Activated CD8-positive, alpha-beta memory T cell treated with anti-CD3 and anti-CD28 coated beads, Interleukin-2, amount 10 ng/mL, durations not matched to agents 7 days and 5 days (primary cell): ENCODE data around the gene ZNF195. TPM values are rescaled to one million over a fixed set of nuclear protein-coding genes. Genes with fewer than 3 reads are reported as not detected.
"Not testable (repeated sequence)": the region's sequence is repeated elsewhere in the genome, so short reads cannot be mapped to it uniquely, and the experiment has no call there.

ENCODE experiments used
- ATAC-seq: fragments of 150-1000 bp; cut with Tn5 transposase; one replicate; pipeline ENCODE4 v1.10.0; 2021; ENCODE audit warnings: moderate library complexity
- CTCF ChIA-PET: fragments of 350-600 bp; sonication (Branson Sonifier 250); formaldehyde crosslinking; loops from one replicate; lab custom pipeline; 2021; ENCODE audit warnings: antibody characterized with exemption; lab: Charles Lee
- DNase-seq: peaks from one replicate; pipeline ENCODE4 v3.0.0-alpha.2; 2020
- H3K27ac Mint-ChIP-seq: one replicate; pipeline ENCODE4 v1.8.0; 2021; ENCODE audit warnings: mild to moderate bottlenecking, mixed read lengths
- H3K27me3 Mint-ChIP-seq: one replicate; pipeline ENCODE4 v1.8.0; 2021; ENCODE audit warnings: mixed read lengths
- H3K36me3 Mint-ChIP-seq: one replicate; pipeline ENCODE4 v1.8.0; 2021; ENCODE audit warnings: mild to moderate bottlenecking, mixed read lengths
- H3K4me1 Mint-ChIP-seq: one replicate; pipeline ENCODE4 v1.8.0; 2021; ENCODE audit warnings: mixed read lengths
- H3K4me3 Mint-ChIP-seq: one replicate; pipeline ENCODE4 v1.8.0; 2021; ENCODE audit warnings: mild to moderate bottlenecking, moderate library complexity, mixed read lengths
- H3K9me3 Mint-ChIP-seq: one replicate; pipeline ENCODE4 v1.8.0; 2022; ENCODE audit warnings: low read depth, mixed read lengths
- total RNA-seq, 2 experiments: library from RNA; stranded (reverse); gene quantifications; one replicate each; pipeline ENCODE4 v1.2.3, GENCODE V29; 2021

The ZNF195 gene
- total RNA-seq, 2 experiments from 2014 or later = 39.1 to 43.1 TPM

GRCh38 chr11:3333157-3333556, 45.8 kb downstream of the ZNF195 start:
- ATAC-seq, CTCF ChIA-PET, H3K27me3 Mint-ChIP-seq, H3K9me3 Mint-ChIP-seq, H3K4me3 Mint-ChIP-seq, H3K27ac Mint-ChIP-seq, H3K36me3 Mint-ChIP-seq, DNase-seq, H3K4me1 Mint-ChIP-seq: not testable (repeated sequence)

GRCh38 chr11:3331078-3331477, 47.9 kb downstream of the ZNF195 start:
- H3K27ac Mint-ChIP-seq, H3K4me3 Mint-ChIP-seq, CTCF ChIA-PET, H3K27me3 Mint-ChIP-seq, H3K9me3 Mint-ChIP-seq, H3K4me1 Mint-ChIP-seq, DNase-seq, H3K36me3 Mint-ChIP-seq, ATAC-seq: not testable (repeated sequence)

- ATAC-seq, CTCF ChIA-PET, H3K36me3 Mint-ChIP-seq, H3K27ac Mint-ChIP-seq, H3K4me1 Mint-ChIP-seq, H3K4me3 Mint-ChIP-seq, DNase-seq, H3K9me3 Mint-ChIP-seq, H3K27me3 Mint-ChIP-seq: not testable (repeated sequence)
Observed at GRCh38 chr11:3330064-3330463, 48.9 kb downstream of the ZNF195 start.

GRCh38 chr11:3328503-3328902, 50.4 kb downstream of the ZNF195 start:
- H3K4me3 Mint-ChIP-seq, H3K27ac Mint-ChIP-seq, H3K9me3 Mint-ChIP-seq, ATAC-seq, CTCF ChIA-PET, DNase-seq, H3K4me1 Mint-ChIP-seq, H3K27me3 Mint-ChIP-seq, H3K36me3 Mint-ChIP-seq: not testable (repeated sequence)

- DNase-seq, H3K4me1 Mint-ChIP-seq, CTCF ChIA-PET, H3K4me3 Mint-ChIP-seq, H3K27me3 Mint-ChIP-seq, H3K36me3 Mint-ChIP-seq, H3K27ac Mint-ChIP-seq, ATAC-seq, H3K9me3 Mint-ChIP-seq: not testable (repeated sequence)
Observed at GRCh38 chr11:3326450-3326849, 52.5 kb downstream of the ZNF195 start.

GRCh38 chr11:3324724-3325123, 54.2 kb downstream of the ZNF195 start:
- H3K36me3 Mint-ChIP-seq = not testable (repeated sequence)

More at GRCh38 chr11:3324724-3325123, 54.2 kb downstream of the ZNF195 start:
- ATAC-seq, H3K27me3 Mint-ChIP-seq, H3K27ac Mint-ChIP-seq, DNase-seq, H3K4me1 Mint-ChIP-seq, H3K9me3 Mint-ChIP-seq, CTCF ChIA-PET, H3K4me3 Mint-ChIP-seq: not testable (repeated sequence)

Other genes with a start within 250 kb of the ZNF195 start
- 1 to 10 TPM; 2.5 to 2.6 TPM for gene OSBPL5, start 213.8 kb downstream of the ZNF195 start, total RNA-seq
- gene MRGPRG, start 160.3 kb downstream of the ZNF195 start, total RNA-seq = not detected
- not detected for gene MRGPRE, start 146.7 kb downstream of the ZNF195 start, total RNA-seq